Smooth muscle cell (in vitro differentiated cells): ENCODE results near the gene NUBPL. TPM values are rescaled to one million over a fixed set of nuclear protein-coding genes. Genes with fewer than 3 reads are reported as not detected.

ENCODE experiments used
- DNase-seq: peaks from one replicate; lab custom pipeline; 2025; ENCODE audit not compliant: unreplicated experiment; lab: John Stamatoyannopoulos, UW
- H2AFZ ChIP-seq: fragments of 200-600 bp; sonication (generic); 2 replicates; pipeline ENCODE4 v1.6.0; 2016; ENCODE audit warnings: antibody characterized with exemption, low read depth, mild to moderate bottlenecking
- H3F3A ChIP-seq: fragments of 200-600 bp; sonication (generic); 2 replicates; pipeline ENCODE4 v1.6.0; 2017; ENCODE audit warnings: antibody characterized with exemption, low read depth
- H3K27ac ChIP-seq: fragments of 200-600 bp; sonication (generic); 2 replicates; pipeline ENCODE4 v1.5.1; 2016; ENCODE audit warnings: low read depth, mild to moderate bottlenecking
- H3K27me3 ChIP-seq: fragments of 200-600 bp; sonication (generic); 2 replicates; pipeline ENCODE4 v1.6.1; 2016; ENCODE audit warnings: low read depth, mild to moderate bottlenecking
- H3K36me3 ChIP-seq: fragments of 200-600 bp; sonication (generic); 2 replicates; pipeline ENCODE4 v1.5.1; 2016; ENCODE audit warnings: low read depth
- H3K4me1 ChIP-seq: fragments of 200-600 bp; sonication (generic); 2 replicates; pipeline ENCODE4 v1.5.1; 2016; ENCODE audit warnings: low read depth
- H3K4me2 ChIP-seq: fragments of 200-600 bp; sonication (generic); 2 replicates; pipeline ENCODE4 v1.6.0; 2016; ENCODE audit warnings: mild to moderate bottlenecking
- H3K4me3 ChIP-seq: fragments of 200-600 bp; sonication (generic); 2 replicates; pipeline ENCODE4 v1.5.1; 2016; ENCODE audit warnings: mild to moderate bottlenecking
- H3K79me2 ChIP-seq: fragments of 200-600 bp; sonication (generic); 2 replicates; pipeline ENCODE4 v1.6.0; 2016; ENCODE audit warnings: low read depth, mild to moderate bottlenecking
- H3K9ac ChIP-seq: fragments of 200-600 bp; sonication (generic); 2 replicates; pipeline ENCODE4 v1.6.0; 2016; ENCODE audit warnings: low read depth
- H3K9me3 ChIP-seq: fragments of 200-600 bp; sonication (generic); replicated peaks from 2 replicates; pipeline ENCODE4 v1.5.1; 2016; ENCODE audit warnings: low read depth
- H4K20me1 ChIP-seq: fragments of 200-600 bp; sonication (generic); 2 replicates; pipeline ENCODE4 v1.6.0; 2016; ENCODE audit warnings: low read depth
- CTCF ChIP-seq: fragments of 200-600 bp; sonication (generic); IDR thresholded peaks from 2 replicates; pipeline ENCODE4 v1.5.1; 2017; ENCODE audit warnings: borderline replicate concordance, mild to moderate bottlenecking, antibody characterized with exemption; ENCODE audit not compliant: insufficient read depth, poor library complexity, severe bottlenecking
- WGBS: methylation state at CpG from one replicate; pipeline ENCODE4 v1.1.7; 2016; ENCODE audit warnings: low lambda C conversion rate; 5-methylcytosine and 5-hydroxymethylcytosine counted together
- polyA plus RNA-seq: library from polyadenylated mRNA; unstranded; fragments of >200 nt; fragmentation: Nextera tagmentation; extraction: Ambion mirVana; gene quantifications from 2 replicates; pipeline ENCODE4 v1.2.1, GENCODE V29; 2016
- total RNA-seq: library from RNA; depleted of rRNA; stranded (reverse); fragments of >200 nt; gene quantifications from 2 replicates; pipeline ENCODE4 v1.2.3, GENCODE V29; 2014

Gene NUBPL
- total and polyA plus RNA-seq, 2 experiments from 2014 or later: 9.1 to 11.7 TPM

GRCh38 chr14:31712244-31713127, 151.3 kb downstream of the NUBPL start:
- no peak for DNase-seq
- 98% methylated on average over 18 of the region's 18 CpGs for WGBS
- Histone ChIP-seq H3K9me3 (no peaks in the 10 kb centered on the region), H3K9ac (no peak overlapping the region), H4K20me1 (no peaks in the 10 kb centered on the region), H3K27ac (no peak overlapping the region), H3K4me3 (no peak overlapping the region), H3F3A (no peaks in the 10 kb centered on the region), H3K79me2 (no peaks in the 10 kb centered on the region), H3K4me2 (no peak overlapping the region), H2AFZ (no peak overlapping the region), H3K4me1 (no peaks in the 10 kb centered on the region), H3K27me3 (no peaks in the 10 kb centered on the region), H3K36me3 (no peaks in the 10 kb centered on the region)
- TF ChIP-seq CTCF: no peak

GRCh38 chr14:31716208-31716607, 155.0 kb downstream of the NUBPL start:
- H3K9me3 ChIP-seq: no peaks in the 10 kb centered on the region
- H3K27me3 ChIP-seq: no peaks in the 10 kb centered on the region
- no peaks in the 10 kb centered on the region for H3K4me1 ChIP-seq
- TF ChIP-seq CTCF: no peak
- no peak overlapping the region for H3K9ac ChIP-seq
- H3K4me3 ChIP-seq: no peak overlapping the region
- no peaks in the 10 kb centered on the region for H4K20me1 ChIP-seq
- H3K27ac ChIP-seq: no peak overlapping the region
- no peaks in the 10 kb centered on the region for H3K36me3 ChIP-seq
- no peak overlapping the region for H2AFZ ChIP-seq
- H3F3A ChIP-seq: no peaks in the 10 kb centered on the region
- H3K79me2 ChIP-seq: no peaks in the 10 kb centered on the region
- no peak overlapping the region for H3K4me2 ChIP-seq
- no peak for DNase-seq

- Histone ChIP-seq H3K4me2 (no peak overlapping the region), H3K27me3 (no peaks in the 10 kb centered on the region), H3K79me2 (no peaks in the 10 kb centered on the region), H4K20me1 (no peaks in the 10 kb centered on the region), H3K4me1 (no peaks in the 10 kb centered on the region), H2AFZ (no peak overlapping the region), H3K36me3 (no peaks in the 10 kb centered on the region), H3F3A (no peaks in the 10 kb centered on the region), H3K9ac (no peak overlapping the region), H3K9me3 (no peaks in the 10 kb centered on the region), H3K27ac (no peak overlapping the region), H3K4me3 (no peak overlapping the region)
- no peak for TF ChIP-seq CTCF
- no peak for DNase-seq
- WGBS: 97% methylated on average over 3 of the region's 3 CpGs
These were observed 156.3 kb downstream of the NUBPL start for GRCh38 chr14:31717294-31718085.
